Liver (tissue), 9 donors: ENCODE data around the gene SLC5A9. TPM values are rescaled to one million over a fixed set of nuclear protein-coding genes. Genes with fewer than 3 reads are reported as not detected.

Experiments
- DNase-seq: peaks from one replicate; pipeline ENCODE4 v3.0.0-alpha.2; 2017; ENCODE audit warnings: low spot score
- H3K27ac ChIP-seq, 2 donors: one replicate each; pipeline ENCODE4 v1.7.0; 2013; ENCODE audit warnings: inconsistent platforms in 2 of 2, low read length in 2 of 2, control low read depth in 1 of 2, low read depth in 1 of 2, mild to moderate bottlenecking in 1 of 2
- H3K27me3 ChIP-seq, 4 donors: one replicate each; pipeline versions ENCODE4 v1.6.1 to v1.7.0; 2013; ENCODE audit warnings: low read length in 3 of 4, inconsistent platforms in 1 of 4, mild to moderate bottlenecking in 1 of 4, moderate library complexity in 1 of 4; ENCODE audit not compliant: control insufficient read depth in 4 of 4, insufficient read depth in 4 of 4
- H3K36me3 ChIP-seq, 4 donors: one replicate each; pipeline versions ENCODE4 v1.6.1 to v1.7.0; 2013; ENCODE audit warnings: low read length in 3 of 4, mild to moderate bottlenecking in 3 of 4, low read depth in 1 of 4, moderate library complexity in 1 of 4; ENCODE audit not compliant: control insufficient read depth in 4 of 4, insufficient read depth in 3 of 4
- H3K4me1 ChIP-seq, 4 donors: one replicate each; pipeline versions ENCODE4 v1.6.1 to v1.7.0; 2013; ENCODE audit warnings: low read length in 3 of 4, mild to moderate bottlenecking in 3 of 4, moderate library complexity in 1 of 4; ENCODE audit not compliant: control insufficient read depth in 4 of 4, insufficient read depth in 4 of 4
- H3K4me3 ChIP-seq, 3 donors: one replicate each; pipeline versions ENCODE4 v1.6.1 to v1.7.0; 2013; ENCODE audit warnings: low read length in 3 of 3, control low read depth in 1 of 3, low read depth in 1 of 3, mild to moderate bottlenecking in 1 of 3
- H3K9ac ChIP-seq, 2 donors: one replicate each; pipeline ENCODE4 v1.7.0; 2013; ENCODE audit warnings: low read length in 2 of 2, mild to moderate bottlenecking in 2 of 2, moderate library complexity in 2 of 2, control low read depth in 1 of 2, low read depth in 1 of 2
- H3K9me3 ChIP-seq, 4 donors: one replicate each; pipeline versions ENCODE4 v1.6.1 to v1.7.0; 2013; ENCODE audit warnings: low read length in 3 of 4; ENCODE audit not compliant: control insufficient read depth in 4 of 4
- ATF3 ChIP-seq: IDR thresholded peaks from 2 replicates; pipeline ENCODE4 v1.6.1; 2016; ENCODE audit warnings: antibody characterized with exemption
- CTCF ChIP-seq: fragments of 150-350 bp; IDR thresholded peaks from 2 replicates; pipeline ENCODE4 v1.5.1; 2017; ENCODE audit warnings: improper control_type of control experiment, low read depth, low read length; ENCODE audit not compliant: missing input control
- EGR1 ChIP-seq, 2 donors: IDR thresholded peaks; 2 replicates each; pipeline ENCODE4 v1.6.1; 2016 to 2018; ENCODE audit warnings: antibody characterized with exemption in 2 of 2, low read depth in 2 of 2
- FOXA1 ChIP-seq: IDR thresholded peaks from 2 replicates; pipeline ENCODE4 v1.6.1; 2016; ENCODE audit warnings: antibody characterized with exemption
- FOXA2 ChIP-seq: IDR thresholded peaks from 2 replicates; pipeline ENCODE4 v1.6.1; 2016; ENCODE audit warnings: antibody characterized with exemption
- GABPA ChIP-seq, 2 donors: IDR thresholded peaks in 1 of 2; conservative IDR thresholded peaks in 1 of 2; 2 replicates each; pipeline ENCODE4 v1.6.1; 2016; ENCODE audit warnings: antibody characterized with exemption in 2 of 2, mild to moderate bottlenecking in 1 of 2, moderate library complexity in 1 of 2
- HNF4A ChIP-seq, 2 donors: conservative IDR thresholded peaks; 2 replicates each; pipeline ENCODE4 v1.6.1; 2016; ENCODE audit warnings: antibody characterized with exemption in 2 of 2, mild to moderate bottlenecking in 2 of 2
- HNF4G ChIP-seq: IDR thresholded peaks from 2 replicates; pipeline ENCODE4 v1.6.1; 2016; ENCODE audit warnings: antibody characterized with exemption
- JUND ChIP-seq, 2 donors: IDR thresholded peaks; 2 replicates each; pipeline ENCODE4 v1.6.1; 2016; ENCODE audit warnings: antibody characterized with exemption in 2 of 2
- MAX ChIP-seq: IDR thresholded peaks from 2 replicates; pipeline ENCODE4 v1.6.1; 2016; ENCODE audit warnings: antibody characterized with exemption
- NR2F2 ChIP-seq: IDR thresholded peaks from 2 replicates; pipeline ENCODE4 v1.6.1; 2016; ENCODE audit warnings: antibody characterized with exemption
- RAD21 ChIP-seq, 2 donors: IDR thresholded peaks; 2 replicates each; pipeline ENCODE4 v1.6.1; 2016; ENCODE audit warnings: antibody characterized with exemption in 2 of 2, mild to moderate bottlenecking in 2 of 2
- REST ChIP-seq: IDR thresholded peaks from 2 replicates; pipeline ENCODE4 v1.6.1; 2016; ENCODE audit warnings: antibody characterized with exemption, mild to moderate bottlenecking
- RXRA ChIP-seq, 2 donors: IDR thresholded peaks; 2 replicates each; pipeline ENCODE4 v1.6.1; 2017 to 2018; ENCODE audit warnings: antibody characterized with exemption in 2 of 2, mild to moderate bottlenecking in 1 of 2
- SP1 ChIP-seq: IDR thresholded peaks from 2 replicates; pipeline ENCODE4 v1.6.1; 2018; ENCODE audit warnings: antibody characterized with exemption, mild to moderate bottlenecking
- TAF1 ChIP-seq: conservative IDR thresholded peaks from 2 replicates; pipeline ENCODE4 v1.6.1; 2016; ENCODE audit warnings: antibody characterized with exemption, mild to moderate bottlenecking
- YY1 ChIP-seq: IDR thresholded peaks from 2 replicates; pipeline ENCODE4 v1.6.1; 2016; ENCODE audit warnings: antibody characterized with exemption, mild to moderate bottlenecking
- ZBTB33 ChIP-seq: IDR thresholded peaks from 2 replicates; pipeline ENCODE4 v1.6.1; 2016; ENCODE audit warnings: antibody characterized with exemption
- WGBS: extraction: QIAGEN DNeasy Blood & Tissue Kit; methylation state at CpG from one replicate; pipeline ENCODE4 v1.1.7; 2013; 5-methylcytosine and 5-hydroxymethylcytosine counted together
- polyA plus RNA-seq, 2 donors: library from polyadenylated mRNA; stranded (reverse) in 1 of 2; unstranded in 1 of 2; fragments of 200-250 nt in 1 of 2; fragments of >200 nt in 1 of 2; fragmentation: Nextera tagmentation in 1 of 2; extraction: Ambion mirVana in 1 of 2; gene quantifications; one replicate each; pipeline versions ENCODE4 v1.2.1 to v1.2.3, GENCODE V29; 2013 to 2015
- total RNA-seq, 2 donors: library from RNA; depleted of rRNA; stranded (reverse); fragments of >200 nt; gene quantifications; one replicate each; pipeline ENCODE4 v1.2.3, GENCODE V29; 2014
- donor health status: healthy.
- donor health status: healthy.
- donor health status: healthy.
- donor health status: healthy.
- donor health status: healthy.

Gene SLC5A9
- total and polyA plus RNA-seq, 4 donors = 0.78 to 6.5 (median 6.0) TPM

- Histone ChIP-seq H3K27ac (no peak overlapping the region), H3K4me1 (no peaks in the 10 kb centered on the region), H3K9ac (no peak overlapping the region), H3K36me3 (no peaks in the 10 kb centered on the region), H3K9me3 (no peaks in the 10 kb centered on the region), H3K27me3 (peaks cover 0 to 3% (median 0%) of the 10 kb centered on the region in 4 donors), H3K4me3 (no peak overlapping the region)
- 70% methylated on average over 2 of the region's 2 CpGs for WGBS
- DNase-seq = no peak
- TF ChIP-seq RXRA (IDR thresholded peaks at IDR 0.05) = no peak
- TF ChIP-seq REST = no peak
- no peak for TF ChIP-seq JUND (IDR thresholded peaks at IDR 0.05)
- no peak for TF ChIP-seq HNF4G
- no peak for TF ChIP-seq NR2F2
- TF ChIP-seq EGR1 (IDR thresholded peaks at IDR 0.05; ENCODE audit: low read depth in 2 of 2) = no peak
- no peak for TF ChIP-seq MAX
- no peak for TF ChIP-seq RAD21 (IDR thresholded peaks at IDR 0.05)
- no peak for TF ChIP-seq ZBTB33
- TF ChIP-seq FOXA1 = no peak
- TF ChIP-seq YY1 = no peak
- no peak for TF ChIP-seq TAF1
- no peak for TF ChIP-seq FOXA2
- no peak for TF ChIP-seq GABPA (IDR thresholded peaks at IDR 0.05 in 1 of 2, conservative IDR thresholded peaks at IDR 0.05 in 1 of 2)
- no peak for TF ChIP-seq HNF4A (conservative IDR thresholded peaks at IDR 0.05)
- no peak for TF ChIP-seq CTCF
- TF ChIP-seq SP1 = no peak
Measured at GRCh38 chr1:48194801-48195200, 27.7 kb upstream of the SLC5A9 start.

GRCh38 chr1:48196237-48196636 lies 26.3 kb upstream of the SLC5A9 start:
- Histone ChIP-seq H3K4me3 (no peak overlapping the region), H3K9ac (no peak overlapping the region), H3K9me3 (no peaks in the 10 kb centered on the region), H3K27ac (no peak overlapping the region), H3K36me3 (no peaks in the 10 kb centered on the region), H3K27me3 (peaks cover 0 to 3% (median 0%) of the 10 kb centered on the region in 4 donors), H3K4me1 (no peaks in the 10 kb centered on the region)
- no peak for DNase-seq
- WGBS = 60% methylated on average over 5 of the region's 7 CpGs
- no peak for TF ChIP-seq FOXA1
- TF ChIP-seq GABPA (IDR thresholded peaks at IDR 0.05 in 1 of 2, conservative IDR thresholded peaks at IDR 0.05 in 1 of 2) = no peak
- TF ChIP-seq MAX = no peak
- no peak for TF ChIP-seq ATF3
- no peak for TF ChIP-seq ZBTB33
- no peak for TF ChIP-seq HNF4A (conservative IDR thresholded peaks at IDR 0.05)
- no peak for TF ChIP-seq FOXA2
- TF ChIP-seq RXRA (IDR thresholded peaks at IDR 0.05) = no peak
- TF ChIP-seq YY1 = no peak
- no peak for TF ChIP-seq REST
